Astrocyte of the spinal cord (primary cell): ENCODE data around the gene HRH3.

Source experiments
- DNase-seq: peaks from one replicate; pipeline ENCODE4 v3.0.0; 2011; ENCODE audit warnings: low read depth, low spot score
- H3K4me3 ChIP-seq: 2 replicates; pipeline ENCODE4 v1.5.1; 2011; ENCODE audit warnings: low read depth, mild to moderate bottlenecking, low read length, moderate library complexity
- CTCF ChIP-seq: IDR thresholded peaks from 2 replicates; pipeline ENCODE4 v1.5.1; 2012; ENCODE audit warnings: low read depth, mild to moderate bottlenecking, low read length, inconsistent platforms
- in situ Hi-C: cut with HindIII; loops from 2 replicates; pipeline ENCODE4 v1.10.0; 2017; ENCODE audit warnings: low sequenced_read_pairs

The HRH3 gene

DNA sequence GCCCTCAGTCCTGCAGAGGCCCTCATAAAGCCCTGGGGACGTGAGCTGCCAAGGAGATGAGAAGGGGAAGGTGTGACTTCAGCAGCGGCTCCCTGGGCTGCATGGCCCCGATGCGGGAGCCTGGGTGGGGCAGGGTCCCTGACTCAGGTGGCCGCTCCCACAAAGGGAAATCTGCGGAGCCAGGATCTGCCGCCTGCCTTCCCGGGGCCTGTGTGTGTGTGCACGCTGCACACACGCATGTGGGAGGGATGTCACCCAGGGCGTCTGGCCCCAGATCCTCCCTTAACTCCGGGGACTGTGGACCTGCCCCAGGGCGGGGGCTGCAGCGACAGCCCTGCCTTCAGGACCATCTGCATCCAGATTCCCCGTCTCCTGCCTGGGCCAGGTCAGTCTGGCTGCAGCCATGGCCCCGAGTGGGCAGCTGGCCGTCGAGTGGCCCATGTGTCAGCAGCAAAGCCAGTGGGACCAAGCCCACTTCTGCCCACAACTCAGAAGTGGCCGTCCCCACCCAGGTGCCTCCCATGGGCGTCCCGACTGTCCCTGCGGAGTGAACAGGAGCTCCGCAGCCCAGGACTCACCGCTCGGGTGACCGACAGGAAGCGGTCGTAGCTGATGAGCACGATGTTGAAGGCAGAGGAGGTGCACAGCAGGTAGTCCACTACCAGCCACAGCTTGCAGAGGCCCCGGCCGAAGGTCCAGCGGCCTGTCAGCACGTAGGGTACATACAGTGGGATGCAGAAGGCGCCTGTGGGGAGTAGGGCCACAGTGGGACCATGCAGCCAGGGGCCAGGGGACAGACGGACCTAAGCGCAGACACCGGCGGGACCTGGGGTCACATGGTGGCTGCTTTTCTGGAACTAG is 1.9 kb downstream of the HRH3 start:
- DNase-seq = no peak
- TF ChIP-seq CTCF = no peak
- in situ Hi-C loops = no loop called here
- H3K4me3 ChIP-seq = no peak overlapping the region

GRCh38 chr20:62216636-62217566 is 3.2 kb downstream of the HRH3 start:
- DNase-seq = no peak
- TF ChIP-seq CTCF = no peak
- H3K4me3 ChIP-seq = no peak overlapping the region
- in situ Hi-C loops = no loop called here

DNA sequence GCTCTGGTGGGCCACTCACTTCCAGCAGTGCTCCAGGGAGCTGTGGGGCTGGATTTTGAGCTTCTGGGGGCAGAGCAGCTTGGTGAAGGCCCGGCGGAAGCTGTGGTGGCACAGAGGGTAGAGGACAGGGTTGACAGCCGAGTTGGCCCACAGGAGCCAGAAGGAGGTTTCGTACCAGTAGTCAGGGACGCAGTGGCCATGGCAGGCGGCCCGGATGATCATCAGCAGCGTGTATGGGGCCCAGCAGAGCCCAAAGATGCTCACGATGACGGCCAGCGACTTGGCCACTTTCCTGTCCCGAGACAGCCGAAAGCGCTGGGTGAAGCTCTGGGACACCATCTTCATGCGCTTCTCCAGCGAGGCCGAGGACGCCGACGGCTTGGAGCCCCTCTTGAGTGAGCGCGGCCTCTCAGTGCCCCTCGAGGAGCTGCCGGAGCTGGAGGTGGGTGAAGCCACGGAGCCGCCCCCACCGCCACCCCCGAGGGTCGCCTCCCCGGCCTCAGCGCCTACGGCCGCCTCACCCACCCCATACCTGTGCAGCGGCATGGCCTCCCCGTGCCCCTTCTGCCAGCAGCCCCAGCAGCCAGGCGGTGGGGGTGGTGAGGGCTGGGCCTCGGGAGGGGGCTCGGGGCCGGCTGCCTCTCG is 4.0 kb downstream of the HRH3 start:
- in situ Hi-C loops = no loop called here
- H3K4me3 ChIP-seq = no peak overlapping the region
- DNase-seq = no peak
- TF ChIP-seq CTCF = no peak

GRCh38 chr20:62215020-62215990 is 4.8 kb downstream of the HRH3 start:
- no peak for TF ChIP-seq CTCF
- DNase-seq = no peak
- in situ Hi-C loops = no loop called here
- H3K4me3 ChIP-seq = no peak overlapping the region

GRCh38 chr20:62214067-62214466 is 6.0 kb downstream of the HRH3 start:
- no peak for DNase-seq
- H3K4me3 ChIP-seq = no peak overlapping the region
- in situ Hi-C loops = no loop called here
- TF ChIP-seq CTCF = no peak
